ENCODE measurements around the gene JARID2.

DNA sequence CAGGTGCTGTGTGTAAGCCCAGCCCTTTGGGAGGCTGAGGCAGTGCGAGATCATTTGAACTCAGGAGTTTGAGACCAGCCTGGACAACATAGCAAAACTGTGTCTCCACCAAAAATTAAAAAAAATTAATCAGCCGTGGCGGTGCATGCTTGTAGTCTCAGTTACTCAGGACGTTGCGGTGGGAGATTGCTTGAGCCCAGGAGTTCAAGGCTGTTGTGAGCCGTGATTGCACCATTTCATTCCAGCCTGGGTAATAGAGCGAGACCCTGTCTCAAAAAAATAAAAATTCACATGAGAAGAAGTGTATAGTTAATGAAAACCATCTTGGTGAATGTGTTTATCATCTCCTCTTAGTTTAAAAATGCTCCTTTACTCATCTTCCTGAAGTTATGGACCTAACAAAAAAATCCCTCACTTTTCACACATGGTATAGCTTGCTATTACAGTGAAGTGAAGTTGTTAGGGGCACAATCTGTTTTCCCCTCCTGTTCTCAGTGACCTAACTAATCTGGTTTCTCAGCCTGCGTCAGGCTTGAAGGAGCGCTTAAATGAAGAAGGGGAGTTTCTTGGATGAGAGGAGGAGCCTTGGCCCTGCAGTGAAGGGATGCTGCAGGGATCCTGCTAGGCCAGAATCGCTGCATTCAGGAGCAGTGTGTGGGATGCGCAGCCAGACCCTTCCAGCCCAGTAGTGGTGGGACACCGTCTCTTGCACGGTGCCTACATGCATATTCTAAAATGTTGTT lies 45.3 kb downstream of the JARID2 start:
- TF ChIP-seq, protein P1, sequence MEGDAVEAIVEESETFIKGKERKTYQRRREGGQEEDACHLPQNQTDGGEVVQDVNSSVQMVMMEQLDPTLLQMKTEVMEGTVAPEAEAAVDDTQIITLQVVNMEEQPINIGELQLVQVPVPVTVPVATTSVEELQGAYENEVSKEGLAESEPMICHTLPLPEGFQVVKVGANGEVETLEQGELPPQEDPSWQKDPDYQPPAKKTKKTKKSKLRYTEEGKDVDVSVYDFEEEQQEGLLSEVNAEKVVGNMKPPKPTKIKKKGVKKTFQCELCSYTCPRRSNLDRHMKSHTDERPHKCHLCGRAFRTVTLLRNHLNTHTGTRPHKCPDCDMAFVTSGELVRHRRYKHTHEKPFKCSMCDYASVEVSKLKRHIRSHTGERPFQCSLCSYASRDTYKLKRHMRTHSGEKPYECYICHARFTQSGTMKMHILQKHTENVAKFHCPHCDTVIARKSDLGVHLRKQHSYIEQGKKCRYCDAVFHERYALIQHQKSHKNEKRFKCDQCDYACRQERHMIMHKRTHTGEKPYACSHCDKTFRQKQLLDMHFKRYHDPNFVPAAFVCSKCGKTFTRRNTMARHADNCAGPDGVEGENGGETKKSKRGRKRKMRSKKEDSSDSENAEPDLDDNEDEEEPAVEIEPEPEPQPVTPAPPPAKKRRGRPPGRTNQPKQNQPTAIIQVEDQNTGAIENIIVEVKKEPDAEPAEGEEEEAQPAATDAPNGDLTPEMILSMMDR (IDR thresholded peaks at IDR 0.05): no peak
- TF ChIP-seq YY1 (IDR thresholded peaks at IDR 0.05; ENCODE audit: low read depth) (no peak), SMC3 (IDR thresholded peaks at IDR 0.05; ENCODE audit: low read depth, low read length) (no peak), JUND (IDR thresholded peaks at IDR 0.05) (no peak), EZH2phosphoT487 (IDR thresholded peaks at IDR 0.05; ENCODE audit: borderline replicate concordance, low read depth) (no peak), TEAD4 (IDR thresholded peaks at IDR 0.05; ENCODE audit: borderline replicate concordance, insufficient read depth) (no peak), TCF12 (IDR thresholded peaks at IDR 0.05) (no peak), TAF1 (IDR thresholded peaks at IDR 0.05; ENCODE audit: borderline replicate concordance, low read depth, low read length) (no peak), EP300 (IDR thresholded peaks at IDR 0.05; ENCODE audit: borderline replicate concordance in 1 of 2, low read depth in 1 of 2, low read length in 1 of 2) (no peak), FOXJ3 (CRISPR knock-in tag; IDR thresholded peaks at IDR 0.05) (no peak)
- TF ChIP-seq, protein P2, sequence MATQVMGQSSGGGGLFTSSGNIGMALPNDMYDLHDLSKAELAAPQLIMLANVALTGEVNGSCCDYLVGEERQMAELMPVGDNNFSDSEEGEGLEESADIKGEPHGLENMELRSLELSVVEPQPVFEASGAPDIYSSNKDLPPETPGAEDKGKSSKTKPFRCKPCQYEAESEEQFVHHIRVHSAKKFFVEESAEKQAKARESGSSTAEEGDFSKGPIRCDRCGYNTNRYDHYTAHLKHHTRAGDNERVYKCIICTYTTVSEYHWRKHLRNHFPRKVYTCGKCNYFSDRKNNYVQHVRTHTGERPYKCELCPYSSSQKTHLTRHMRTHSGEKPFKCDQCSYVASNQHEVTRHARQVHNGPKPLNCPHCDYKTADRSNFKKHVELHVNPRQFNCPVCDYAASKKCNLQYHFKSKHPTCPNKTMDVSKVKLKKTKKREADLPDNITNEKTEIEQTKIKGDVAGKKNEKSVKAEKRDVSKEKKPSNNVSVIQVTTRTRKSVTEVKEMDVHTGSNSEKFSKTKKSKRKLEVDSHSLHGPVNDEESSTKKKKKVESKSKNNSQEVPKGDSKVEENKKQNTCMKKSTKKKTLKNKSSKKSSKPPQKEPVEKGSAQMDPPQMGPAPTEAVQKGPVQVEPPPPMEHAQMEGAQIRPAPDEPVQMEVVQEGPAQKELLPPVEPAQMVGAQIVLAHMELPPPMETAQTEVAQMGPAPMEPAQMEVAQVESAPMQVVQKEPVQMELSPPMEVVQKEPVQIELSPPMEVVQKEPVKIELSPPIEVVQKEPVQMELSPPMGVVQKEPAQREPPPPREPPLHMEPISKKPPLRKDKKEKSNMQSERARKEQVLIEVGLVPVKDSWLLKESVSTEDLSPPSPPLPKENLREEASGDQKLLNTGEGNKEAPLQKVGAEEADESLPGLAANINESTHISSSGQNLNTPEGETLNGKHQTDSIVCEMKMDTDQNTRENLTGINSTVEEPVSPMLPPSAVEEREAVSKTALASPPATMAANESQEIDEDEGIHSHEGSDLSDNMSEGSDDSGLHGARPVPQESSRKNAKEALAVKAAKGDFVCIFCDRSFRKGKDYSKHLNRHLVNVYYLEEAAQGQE (IDR thresholded peaks at IDR 0.05; ENCODE audit: low read depth, low read length): no peak
- TF ChIP-seq, protein P3, sequence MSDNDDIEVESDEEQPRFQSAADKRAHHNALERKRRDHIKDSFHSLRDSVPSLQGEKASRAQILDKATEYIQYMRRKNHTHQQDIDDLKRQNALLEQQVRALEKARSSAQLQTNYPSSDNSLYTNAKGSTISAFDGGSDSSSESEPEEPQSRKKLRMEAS (IDR thresholded peaks at IDR 0.05; ENCODE audit: low read depth): no peak
- TF ChIP-seq, protein P4, sequence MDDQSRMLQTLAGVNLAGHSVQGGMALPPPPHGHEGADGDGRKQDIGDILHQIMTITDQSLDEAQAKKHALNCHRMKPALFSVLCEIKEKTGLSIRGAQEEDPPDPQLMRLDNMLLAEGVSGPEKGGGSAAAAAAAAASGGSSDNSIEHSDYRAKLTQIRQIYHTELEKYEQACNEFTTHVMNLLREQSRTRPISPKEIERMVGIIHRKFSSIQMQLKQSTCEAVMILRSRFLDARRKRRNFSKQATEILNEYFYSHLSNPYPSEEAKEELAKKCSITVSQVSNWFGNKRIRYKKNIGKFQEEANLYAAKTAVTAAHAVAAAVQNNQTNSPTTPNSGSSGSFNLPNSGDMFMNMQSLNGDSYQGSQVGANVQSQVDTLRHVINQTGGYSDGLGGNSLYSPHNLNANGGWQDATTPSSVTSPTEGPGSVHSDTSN (IDR thresholded peaks at IDR 0.05): no peak

Data from SK-N-SH (cell line).